HG02884 (cell line): ENCODE measurements around the gene ZBTB49.

Source experiments
- ATAC-seq: cut with Tn5 transposase; IDR thresholded peaks from one replicate; pipeline ENCODE4 v1.9.1; 2021; ENCODE audit warnings: mild to moderate bottlenecking, moderate library complexity; ENCODE audit not compliant: unreplicated experiment

ZBTB49 gene

DNA sequence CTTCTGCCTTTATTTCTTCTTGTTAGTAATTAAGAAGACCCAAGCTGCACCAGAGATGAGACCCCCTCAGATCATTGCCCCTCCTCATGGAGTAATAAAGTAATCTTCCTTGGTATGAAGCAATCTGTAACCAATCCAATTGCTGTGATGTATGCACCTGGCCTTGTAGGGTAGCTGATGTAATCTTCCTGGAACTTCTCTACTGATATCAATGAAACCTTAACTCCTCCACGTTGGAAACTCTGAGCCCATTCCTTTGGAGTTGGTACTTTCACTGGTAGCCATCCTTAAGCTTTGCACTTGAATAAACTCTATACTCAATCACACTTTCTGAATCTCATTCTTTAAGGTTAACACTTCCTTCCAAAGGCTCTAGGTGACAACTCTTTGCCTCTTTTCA, 65.3 kb downstream of the ZBTB49 start:
- ATAC-seq: no peak

DNA sequence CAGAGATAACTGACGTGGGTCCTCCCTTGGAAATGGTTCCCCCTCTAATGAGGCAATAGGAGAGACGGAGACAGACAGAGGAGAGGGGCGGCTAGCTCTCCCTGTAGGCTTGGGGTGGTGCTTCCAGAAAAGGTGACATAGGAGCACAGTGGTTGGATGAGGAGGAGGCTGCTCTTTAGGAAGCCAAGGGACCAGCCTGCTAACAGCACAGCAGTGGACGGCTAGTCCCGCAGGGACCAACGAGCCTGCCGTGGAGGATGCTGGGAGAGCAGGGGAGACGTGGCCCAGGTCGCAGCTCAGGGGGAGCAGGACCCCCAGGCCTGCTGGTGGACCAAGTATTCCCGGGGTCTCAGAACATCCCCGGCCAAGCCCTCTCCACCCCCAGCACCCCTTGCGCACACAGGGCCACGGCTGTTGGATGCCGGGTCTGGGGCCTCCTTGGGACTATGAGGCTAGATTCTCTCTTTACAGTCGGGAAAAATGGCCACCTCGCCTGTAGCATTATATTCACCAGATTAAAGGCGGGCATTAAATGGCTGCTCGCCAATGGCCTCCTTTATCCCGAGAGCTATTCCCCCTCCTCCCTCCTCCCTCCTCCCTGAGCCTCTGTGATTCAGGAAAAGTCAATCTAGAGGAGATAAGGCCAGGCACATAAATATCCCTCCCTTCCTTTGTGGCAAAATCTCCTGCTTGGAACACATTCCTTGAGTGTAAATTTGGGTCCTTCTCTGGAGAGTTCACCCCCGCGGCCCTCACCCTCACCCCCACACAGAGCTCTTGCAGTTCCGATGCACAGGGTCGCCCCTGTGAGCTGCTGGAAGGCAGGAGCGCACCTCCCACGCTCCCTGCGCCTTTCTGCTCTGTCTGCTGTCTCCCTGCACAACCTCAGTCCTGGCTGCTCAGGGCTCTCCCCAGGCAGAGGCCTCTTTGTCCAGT, 66.3 kb downstream of the ZBTB49 start:
- ATAC-seq: no peak

DNA sequence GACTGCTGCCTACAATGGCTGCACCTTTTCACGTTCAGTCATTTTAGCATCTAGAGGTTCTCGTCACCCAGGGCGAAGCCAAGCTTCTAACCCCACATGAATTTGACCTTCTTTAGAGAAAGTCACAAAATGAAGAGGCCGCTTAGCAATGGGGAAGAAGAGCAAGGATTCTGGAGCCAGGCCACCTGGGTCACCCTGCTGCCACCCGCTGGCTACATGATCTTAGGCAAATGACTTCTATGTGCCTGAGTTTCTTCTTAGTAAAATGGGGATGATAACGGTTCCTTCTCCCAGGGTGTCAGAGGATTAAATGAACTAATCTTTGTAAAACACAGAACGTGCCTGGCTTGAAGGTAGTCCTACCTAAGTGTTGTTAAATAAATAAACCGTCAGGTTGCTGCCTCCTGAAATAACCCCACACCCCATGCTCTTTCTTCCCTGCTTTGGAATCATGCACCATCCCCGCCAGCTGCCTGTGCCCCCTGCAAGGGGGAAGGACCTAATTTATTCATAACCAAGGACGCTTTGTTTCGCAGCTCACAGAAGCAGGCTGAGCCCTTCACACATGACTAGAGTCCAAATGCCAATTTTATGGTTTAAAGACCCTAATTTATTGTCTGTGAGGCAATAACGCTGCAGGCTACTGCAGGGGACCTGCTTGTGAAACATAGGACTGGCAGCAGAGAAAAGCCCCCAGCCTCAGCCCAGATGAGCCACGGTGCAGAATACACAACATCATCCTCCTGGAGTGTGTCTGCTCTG, 68.2 kb downstream of the ZBTB49 start:
- ATAC-seq: no peak

DNA sequence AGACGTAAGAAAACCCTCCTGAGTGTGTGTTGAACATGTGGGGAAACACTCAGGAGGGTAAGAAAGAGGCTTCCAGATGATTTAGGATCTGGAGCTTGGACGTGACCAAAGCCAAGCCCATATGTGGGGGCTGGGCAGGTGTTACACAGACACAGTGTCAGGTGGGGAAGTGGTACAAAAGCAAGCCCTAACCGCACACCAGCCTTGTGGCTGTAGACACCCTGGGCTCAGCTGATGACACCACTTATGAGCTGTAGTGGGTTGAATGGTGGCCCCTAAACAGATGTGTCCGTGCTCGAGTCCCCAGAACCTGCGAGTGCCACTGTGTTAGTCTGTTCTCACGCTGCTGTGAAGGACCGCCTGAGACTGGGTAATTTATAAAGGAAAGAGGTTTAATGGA, 71.8 kb downstream of the ZBTB49 start:
- no peak for ATAC-seq

DNA sequence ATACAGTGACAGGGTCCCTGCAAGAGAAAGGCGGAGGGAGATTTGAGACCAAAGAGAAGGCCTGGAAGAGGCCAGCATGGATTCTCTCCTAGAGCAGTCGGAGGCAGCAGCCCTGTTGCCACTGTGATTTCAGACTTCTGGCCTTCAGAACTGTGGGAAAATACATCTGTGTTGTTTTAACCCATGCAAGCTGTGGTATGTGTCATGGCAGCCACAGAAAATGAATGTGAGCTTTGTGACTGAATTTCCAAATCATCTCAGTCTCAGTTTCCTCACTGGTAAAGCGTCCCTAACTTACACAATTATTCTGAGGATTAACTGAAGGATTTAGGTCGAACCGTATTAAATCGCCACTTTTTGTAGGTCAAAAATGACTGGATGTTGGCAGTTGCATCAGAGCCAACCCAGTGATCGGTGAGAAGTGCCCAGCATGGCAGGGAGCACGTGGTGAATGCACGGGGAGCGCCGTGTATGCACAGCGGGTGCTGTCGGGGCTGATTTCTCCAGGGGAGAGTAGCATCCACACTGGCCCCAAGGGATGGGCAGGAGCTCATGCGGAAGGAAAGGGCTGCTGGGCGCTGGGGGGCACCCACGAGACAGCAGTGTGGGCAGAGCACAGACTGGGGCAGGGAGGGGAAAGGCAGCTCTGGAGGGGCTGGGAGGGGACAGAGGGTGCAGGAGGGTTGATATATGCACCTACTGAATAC, 73.1 kb downstream of the ZBTB49 start:
- ATAC-seq: no peak

DNA sequence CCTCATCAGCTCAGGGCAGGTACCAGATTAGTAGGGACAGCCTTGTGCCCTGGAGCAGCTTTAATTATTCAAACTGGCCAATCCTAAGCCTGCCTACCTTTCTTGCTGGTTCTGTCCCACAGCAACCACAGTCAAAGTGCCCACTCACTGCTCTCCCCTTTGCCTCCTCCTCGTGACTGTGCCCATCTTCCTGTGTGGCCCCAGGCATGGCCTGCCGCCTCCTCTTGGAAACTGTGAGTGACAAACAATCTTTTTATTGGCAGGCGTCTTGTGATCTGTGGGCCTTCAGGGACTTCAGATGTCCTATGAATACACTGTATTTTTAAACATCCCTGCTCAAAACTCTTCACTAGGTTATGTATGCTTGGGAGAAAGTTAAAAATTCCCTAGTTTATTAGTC, 74.0 kb downstream of the ZBTB49 start:
- ATAC-seq: no peak

DNA sequence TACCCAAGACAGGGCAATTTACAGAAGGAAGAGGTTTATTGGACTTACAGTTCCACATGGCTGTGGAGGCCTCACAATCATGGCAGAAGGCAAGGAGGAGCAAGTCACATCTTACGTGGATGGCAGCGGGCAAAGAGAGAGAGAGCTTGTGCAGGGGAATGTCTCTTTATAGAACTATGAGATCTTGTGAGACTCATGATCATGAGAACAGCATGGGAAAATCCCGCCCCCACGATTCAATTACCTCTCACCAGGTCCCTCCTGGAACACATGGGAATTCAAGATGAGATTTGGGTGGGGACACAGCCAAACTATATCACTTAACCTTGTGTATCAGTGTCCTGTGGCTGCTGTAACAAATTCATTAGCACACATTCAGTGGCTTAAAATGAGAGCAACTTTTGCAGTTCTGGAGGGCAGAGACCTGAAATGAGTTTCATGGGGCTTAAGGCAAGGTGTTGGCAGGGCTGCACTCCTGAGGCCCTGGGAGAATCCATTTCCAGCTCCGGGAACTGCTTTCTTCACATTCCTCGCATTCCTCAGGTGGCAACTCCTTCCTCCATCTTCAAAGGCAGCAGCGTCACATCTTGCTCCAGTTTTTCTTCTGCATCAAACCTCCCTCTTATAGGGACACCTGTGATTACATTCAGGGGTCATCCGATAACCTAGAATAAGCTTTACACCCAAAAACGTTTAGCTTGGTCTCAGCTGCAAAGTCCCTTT, 74.6 kb downstream of the ZBTB49 start:
- ATAC-seq: no peak

DNA sequence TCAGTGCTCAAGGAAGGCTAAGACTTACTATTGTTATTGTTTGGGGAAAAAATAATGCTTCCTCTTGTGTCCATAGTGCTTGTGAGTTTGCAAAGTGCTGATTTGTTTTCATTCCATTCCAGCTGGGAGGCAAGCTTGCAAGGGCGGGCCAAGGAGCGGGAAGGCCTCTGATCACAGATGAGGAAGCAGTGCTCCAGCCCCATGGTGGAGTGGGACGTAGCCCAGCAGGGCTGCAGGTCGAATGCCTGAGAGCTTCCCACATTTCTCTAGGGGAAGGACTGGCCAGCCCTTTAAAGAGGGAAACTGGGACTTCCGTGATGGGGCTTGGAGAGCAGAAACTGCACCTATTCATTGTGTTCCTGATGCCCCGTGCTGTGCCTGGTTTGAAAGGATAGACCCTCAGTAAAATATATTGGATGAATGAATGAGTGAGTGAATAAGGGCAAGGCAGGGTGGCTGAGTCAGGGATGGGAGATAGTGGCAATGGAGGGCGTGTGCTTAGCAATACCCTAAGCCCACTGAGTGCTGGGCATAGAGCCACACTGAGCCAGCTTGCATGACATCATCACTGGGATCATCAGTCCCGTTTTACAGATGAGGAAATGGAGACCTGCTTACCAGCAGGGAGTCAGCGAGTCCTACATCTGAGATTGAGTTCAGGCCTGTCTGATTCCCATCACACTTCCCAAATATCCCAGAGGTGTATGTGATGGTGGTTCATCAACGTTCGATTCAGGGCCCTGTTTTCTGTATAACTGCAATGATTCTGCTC, 78.9 kb downstream of the ZBTB49 start:
- no peak for ATAC-seq
